Right ventricle myocardium superior (tissue), 1 donor: ENCODE measurements around the gene STAT5A. TPM values are rescaled to one million over a fixed set of nuclear protein-coding genes. Genes with fewer than 3 reads are reported as not detected.
"Not testable (repeated sequence)": the region's sequence is repeated elsewhere in the genome, so short reads cannot be mapped to it uniquely, and the experiment has no call there.

Experiments used
- ATAC-seq: fragments of 200-7000 bp; cut with Tn5 transposase; one replicate; pipeline ENCODE4 v1.9.1; 2020; ENCODE audit warnings: mild to moderate bottlenecking; ENCODE audit not compliant: poor library complexity
- DNase-seq: peaks from one replicate; pipeline ENCODE4 v3.0.0-alpha.2; 2020
- intact Hi-C: fragments of 100-400 bp; cut with DNase I; formaldehyde crosslinking; loops from one replicate; pipeline ENCODE4 v1.11.2; 2022
- long read RNA-seq: library from polyadenylated mRNA; unstranded; transcript quantifications from one replicate; pipeline ENCODE4 v2.0.0, GENCODE V29; 2021
- total RNA-seq: library from RNA; stranded (reverse); fragmentation: NEBNext Ultra II Directional; extraction: Animal tissue kit (Norgen Biotek cat#: 25700); gene quantifications from one replicate; pipeline ENCODE4 v1.2.1, GENCODE V29; 2021
- donor health status: DM: no; HTN: yes; CAD: no; lungs with severe emphysema.

STAT5A gene
- total RNA-seq: 14.9 TPM
- long read RNA-seq, transcript STAT5A-211 (19 exons, 3,318 nt): major isoform, 27 of 41 reads
- long read RNA-seq, partial matches to known transcripts: 9 of 41 reads
- long read RNA-seq, other reads (novel, unspliced or antisense): 5 of 41 reads

GRCh38 chr17:42287977-42288802, at the start of gene STAT5A:
TSS of gene STAT5A (plus strand) at chr17:42288498. CDS start at chr17:42289412, 914 bp downstream.
- intact Hi-C loops: no loop called here
- peak; percentile 95 for DNase-seq
- peak; percentile 93 for ATAC-seq

- intact Hi-C loops, ATAC-seq, DNase-seq: not testable (repeated sequence)
These were observed 48.7 kb upstream of the STAT5A start for GRCh38 chr17:42239576-42239975.

GRCh38 chr17:42240201-42240600, 48.1 kb upstream of the STAT5A start:
- ATAC-seq (no peak), DNase-seq (no peak)
- intact Hi-C loops: no loop called here

GRCh38 chr17:42240863-42241262, 47.4 kb upstream of the STAT5A start:
- intact Hi-C loops, ATAC-seq, DNase-seq: not testable (repeated sequence)

- no peak for ATAC-seq
- intact Hi-C loops: no loop called here
These were observed 46.4 kb upstream of the STAT5A start for GRCh38 chr17:42241871-42242270.

GRCh38 chr17:42243493-42243982, 44.8 kb upstream of the STAT5A start:
- intact Hi-C loops: no loop called here
- no peak for ATAC-seq
- no peak for DNase-seq

More at GRCh38 chr17:42241871-42242270, 46.4 kb upstream of the STAT5A start:
- DNase-seq: no peak

- ATAC-seq, intact Hi-C loops, DNase-seq: not testable (repeated sequence)
These were observed 44.2 kb upstream of the STAT5A start for GRCh38 chr17:42244116-42244515.

- DNase-seq, ATAC-seq, intact Hi-C loops: not testable (repeated sequence)
These were observed 43.1 kb upstream of the STAT5A start for GRCh38 chr17:42245183-42245582.

- ATAC-seq (no peak), DNase-seq (no peak)
- intact Hi-C loops: no loop called here
These were observed 41.8 kb upstream of the STAT5A start for GRCh38 chr17:42246515-42246914.

- ATAC-seq: no peak
These were observed 40.6 kb upstream of the STAT5A start for GRCh38 chr17:42247734-42248133.

GRCh38 chr17:42248351-42249179, 39.7 kb upstream of the STAT5A start:
- DNase-seq: peak; percentile 78
- ATAC-seq: peak; percentile 97
- intact Hi-C loops: no loop called here

More at GRCh38 chr17:42247734-42248133, 40.6 kb upstream of the STAT5A start:
- no peak for DNase-seq
- intact Hi-C loops: no loop called here

- ATAC-seq: no peak
- intact Hi-C loops: no loop called here
- DNase-seq: no peak
These were observed 38.4 kb upstream of the STAT5A start for GRCh38 chr17:42249681-42250446.

- intact Hi-C loops: no loop called here
- ATAC-seq (no peak), DNase-seq (no peak)
These were observed 37.2 kb upstream of the STAT5A start for GRCh38 chr17:42251115-42251514.

- ATAC-seq (no peak), DNase-seq (no peak)
- intact Hi-C loops: no loop called here
These were observed 35.4 kb upstream of the STAT5A start for GRCh38 chr17:42252597-42253550.

- intact Hi-C loops: no loop called here
- ATAC-seq (no peak), DNase-seq (no peak)
These were observed 34.7 kb upstream of the STAT5A start for GRCh38 chr17:42253578-42253977.

- ATAC-seq: no peak
- no peak for DNase-seq
- intact Hi-C loops: no loop called here
These were observed 32.9 kb upstream of the STAT5A start for GRCh38 chr17:42255445-42255844.

GRCh38 chr17:42260318-42260717, 28.0 kb upstream of the STAT5A start:
- DNase-seq: no peak
- intact Hi-C loops: no loop called here
- ATAC-seq: no peak
